HepG2 (cell line): Measurements from ENCODE around the gene SHOX. TPM values are rescaled to one million over a fixed set of nuclear protein-coding genes. Genes with fewer than 3 reads are reported as not detected.

Experiments used
- ATAC-seq: fragments of 200-7000 bp; cut with Tn5 transposase; 3 replicates; pipeline ENCODE4 v1.9.1; 2020; ENCODE audit warnings: mild to moderate bottlenecking, moderate library complexity
- BruUV-seq: library from RNA; stranded (reverse); fragments of 400-500 nt; replicated peaks from 2 replicates; lab custom pipeline; 2021; lab: Mats Ljungman, UMichigan
- CTCF ChIA-PET: fragments of 300-600 bp; formaldehyde crosslinking; extraction: SDS; loops from one replicate; lab custom pipeline; 2021; ENCODE audit warnings: low total read pairs, inconsistent platforms, low intra/inter-chr PET ratio; lab: Yijun Ruan, JAX
- POLR2A ChIA-PET: fragments of 350-600 bp; sonication (Branson Sonifier 250); formaldehyde crosslinking; loops from one replicate; lab custom pipeline; 2020; ENCODE audit warnings: antibody characterized with exemption, inconsistent platforms; lab: Yijun Ruan, JAX
- DNase-seq: peaks from one replicate; pipeline ENCODE4 v3.0.0-alpha.2; 2015; ENCODE audit warnings: low spot score
- FAIRE-seq: peaks from 3 replicates; lab custom pipeline; 2011; peaks lifted over from hg19 to GRCh38; lab: Jason Lieb, UNC
- H2AFZ ChIP-seq: one replicate; pipeline ENCODE4 v1.6.1; 2011; ENCODE audit warnings: low read length, inconsistent platforms
- H3K27ac ChIP-seq: fragments of 300-600 bp; 3 replicates; pipeline ENCODE4 v1.8.0; 2011; ENCODE audit warnings: mixed run types, mild to moderate bottlenecking, mixed read lengths, low read length, inconsistent platforms; ENCODE audit not compliant: insufficient read depth; ENCODE audit errors: extremely low read length
- H3K27me3 ChIP-seq, 2 experiments: fragments of 200-600 bp in 1 of 2; 2 replicates in 1 of 2; 3 replicates in 1 of 2; pipeline versions ENCODE4 v1.6.0 to v1.8.0; 2011; ENCODE audit warnings: low read length in 2 of 2, mild to moderate bottlenecking in 2 of 2, moderate library complexity in 2 of 2, inconsistent platforms in 1 of 2; ENCODE audit not compliant: insufficient read depth in 2 of 2, control insufficient read depth in 1 of 2
- H3K36me3 ChIP-seq, 2 experiments: fragments of 200-600 bp in 1 of 2; replicated peaks in 1 of 2; 2 replicates in 1 of 2; 3 replicates in 1 of 2; pipeline versions ENCODE4 v1.5.1 to v1.8.0; 2011; ENCODE audit warnings: low read length in 2 of 2, inconsistent platforms in 1 of 2; ENCODE audit not compliant: insufficient read depth in 2 of 2, control insufficient read depth in 1 of 2
- H3K4me1 ChIP-seq: 2 replicates; pipeline ENCODE4 v1.5.1; 2012; ENCODE audit warnings: low read length, inconsistent platforms; ENCODE audit not compliant: insufficient read depth
- H3K4me2 ChIP-seq: 2 replicates; pipeline ENCODE4 v1.6.0; 2011; ENCODE audit warnings: low read depth, low read length, inconsistent platforms
- H3K4me3 ChIP-seq, 3 experiments: fragments of 200-600 bp in 1 of 3; sonication (generic), shearing (Covaris generic) in 1 of 3; replicated peaks in 1 of 3; 2 replicates each; pipeline ENCODE4 v1.5.1; 2011 to 2016; ENCODE audit warnings: low read length in 3 of 3, inconsistent platforms in 2 of 3, low read depth in 2 of 3, mild to moderate bottlenecking in 2 of 3, control low read depth in 1 of 3, mixed read lengths in 1 of 3; ENCODE audit not compliant: insufficient read depth in 1 of 3
- H3K79me2 ChIP-seq: one replicate; pipeline ENCODE4 v1.6.1; 2011; ENCODE audit warnings: low read length, inconsistent platforms; ENCODE audit not compliant: insufficient read depth
- H3K9ac ChIP-seq: 2 replicates; pipeline ENCODE4 v1.6.0; 2011; ENCODE audit warnings: mild to moderate bottlenecking, low read depth, low read length, inconsistent platforms; ENCODE audit not compliant: insufficient read depth
- H3K9me3 ChIP-seq: 2 replicates; pipeline ENCODE4 v1.5.1; 2012; ENCODE audit warnings: mild to moderate bottlenecking, low read length
- H4K20me1 ChIP-seq: 2 replicates; pipeline ENCODE4 v1.6.0; 2011; ENCODE audit warnings: inconsistent platforms, mild to moderate bottlenecking, low read length, moderate library complexity; ENCODE audit not compliant: insufficient read depth
- ASH2L ChIP-seq: fragments of 300-600, 200-600 bp; sonication (generic); IDR thresholded peaks from 2 replicates; pipeline ENCODE4 v1.7.0; 2017; ENCODE audit warnings: low read depth, mild to moderate bottlenecking, moderate library complexity, mixed read lengths, low read length; ENCODE audit not compliant: insufficient read length
- ATF7 ChIP-seq, 2 experiments: fragments of 450-650 bp in 1 of 2; sonication (generic) in 1 of 2; formaldehyde crosslinking in 1 of 2; IDR thresholded peaks; 2 replicates each; pipeline versions ENCODE4 v1.4.0 to v1.6.1; 2016 to 2020; ENCODE audit warnings: antibody characterized with exemption in 1 of 2, mild to moderate bottlenecking in 1 of 2, missing genetic modification reagents in 1 of 2
- CCDC6 ChIP-seq: sonication (generic); formaldehyde crosslinking; IDR thresholded peaks from 2 replicates; pipeline ENCODE4 v1.8.1; 2022; ENCODE audit warnings: mild to moderate bottlenecking, missing genetic modification reagents, moderate library complexity
- CHCHD3 ChIP-seq: sonication (generic); formaldehyde crosslinking; IDR thresholded peaks from 2 replicates; pipeline ENCODE4 v1.8.0; 2022; ENCODE audit warnings: mild to moderate bottlenecking, missing genetic modification reagents, moderate library complexity
- CREM ChIP-seq, 2 experiments: sonication (generic) in 1 of 2; formaldehyde crosslinking in 1 of 2; IDR thresholded peaks; 2 replicates each; pipeline versions ENCODE4 v1.4.0 to v1.6.1; 2016 to 2020; ENCODE audit warnings: antibody characterized with exemption in 1 of 2, mild to moderate bottlenecking in 1 of 2, missing genetic modification reagents in 1 of 2
- FUBP1 ChIP-seq: sonication (generic); formaldehyde crosslinking; IDR thresholded peaks from 2 replicates; pipeline ENCODE4 v1.5.1; 2020; ENCODE audit warnings: missing genetic modification reagents, mild to moderate bottlenecking, borderline replicate concordance
- KMT2A ChIP-seq: sonication (generic); formaldehyde crosslinking; IDR thresholded peaks from 2 replicates; pipeline ENCODE4 v1.4.0; 2020; ENCODE audit warnings: missing genetic modification reagents
- SMAD9 ChIP-seq: sonication (generic); formaldehyde crosslinking; IDR thresholded peaks from 2 replicates; pipeline ENCODE4 v1.5.1; 2020; ENCODE audit warnings: mild to moderate bottlenecking, missing genetic modification reagents
- SP2 ChIP-seq: sonication (generic); formaldehyde crosslinking; IDR thresholded peaks from 2 replicates; pipeline ENCODE4 v1.5.1; 2020; ENCODE audit warnings: mild to moderate bottlenecking, missing genetic modification reagents
- SRSF4 ChIP-seq: fragments of 200-400 bp; formaldehyde crosslinking; IDR thresholded peaks from one replicate; pipeline ENCODE4 v1.6.1; 2018; ENCODE audit warnings: mild to moderate bottlenecking, low read depth, low read length, moderate library complexity; ENCODE audit not compliant: poor library complexity, severe bottlenecking
- TFAP4 ChIP-seq: sonication (generic); IDR thresholded peaks from 2 replicates; pipeline ENCODE4 v1.6.1; 2016; ENCODE audit warnings: low read depth, borderline replicate concordance
- ZMYM2 ChIP-seq: sonication (generic); formaldehyde crosslinking; IDR thresholded peaks from 2 replicates; pipeline ENCODE4 v1.8.0; 2022; ENCODE audit warnings: mild to moderate bottlenecking, missing genetic modification reagents
- ZNF382 ChIP-seq: sonication (generic); formaldehyde crosslinking; IDR thresholded peaks from 2 replicates; pipeline ENCODE4 v1.5.0; 2020; ENCODE audit warnings: missing genetic modification reagents, mild to moderate bottlenecking, borderline replicate concordance
- ZXDC ChIP-seq: sonication (generic); formaldehyde crosslinking; IDR thresholded peaks from 2 replicates; pipeline ENCODE4 v1.5.0; 2020; ENCODE audit warnings: mild to moderate bottlenecking, missing genetic modification reagents
- WGBS: methylation state at CpG from one replicate; pipeline ENCODE4 v1.1.6; 2017; ENCODE audit warnings: low lambda C conversion rate; 5-methylcytosine and 5-hydroxymethylcytosine counted together
- in situ Hi-C: cut with HindIII; loops from 2 replicates; pipeline ENCODE4 v1.10.0; 2017; ENCODE audit warnings: low pct_unique_long_range_greater_than_20kb; ENCODE audit not compliant: extremely low pct_ligation_motif_present
- intact Hi-C: fragments of 100-400 bp; cut with micrococcal nuclease; formaldehyde crosslinking; loops from one replicate; pipeline ENCODE4 v1.10.0; 2022; ENCODE audit not compliant: unreplicated experiment
- polyA plus RNA-seq, 8 experiments: library from polyadenylated mRNA; depleted of rRNA in 3 of 8; stranded (reverse) in 7 of 8; unstranded in 1 of 8; fragments of >200 nt; fragmentation: Illumina TruSeq in 4 of 8; extraction: Trizol in 4 of 8; gene quantifications; 2 replicates each; pipeline versions ENCODE4 v1.2.1 to v1.2.3, GENCODE V29; 2011 to 2016; ENCODE audit warnings: low read depth in 4 of 8, missing spikeins in 1 of 8, mixed read lengths in 1 of 8; ENCODE audit not compliant: insufficient read depth in 1 of 8
- total RNA-seq, 5 experiments: library from RNA; depleted of rRNA; stranded (reverse); fragments of >200 nt; fragmentation: Illumina TruSeq; extraction: Trizol; gene quantifications; 2 replicates each; pipeline ENCODE4 v1.2.3, GENCODE V29; 2016; ENCODE audit warnings: low read depth in 1 of 5

The SHOX gene
- total and polyA plus RNA-seq, 2 of the 13 experiments (the other 11 are each of a cell fraction or from before 2014, with no cell fraction given), result not detected

DNA sequence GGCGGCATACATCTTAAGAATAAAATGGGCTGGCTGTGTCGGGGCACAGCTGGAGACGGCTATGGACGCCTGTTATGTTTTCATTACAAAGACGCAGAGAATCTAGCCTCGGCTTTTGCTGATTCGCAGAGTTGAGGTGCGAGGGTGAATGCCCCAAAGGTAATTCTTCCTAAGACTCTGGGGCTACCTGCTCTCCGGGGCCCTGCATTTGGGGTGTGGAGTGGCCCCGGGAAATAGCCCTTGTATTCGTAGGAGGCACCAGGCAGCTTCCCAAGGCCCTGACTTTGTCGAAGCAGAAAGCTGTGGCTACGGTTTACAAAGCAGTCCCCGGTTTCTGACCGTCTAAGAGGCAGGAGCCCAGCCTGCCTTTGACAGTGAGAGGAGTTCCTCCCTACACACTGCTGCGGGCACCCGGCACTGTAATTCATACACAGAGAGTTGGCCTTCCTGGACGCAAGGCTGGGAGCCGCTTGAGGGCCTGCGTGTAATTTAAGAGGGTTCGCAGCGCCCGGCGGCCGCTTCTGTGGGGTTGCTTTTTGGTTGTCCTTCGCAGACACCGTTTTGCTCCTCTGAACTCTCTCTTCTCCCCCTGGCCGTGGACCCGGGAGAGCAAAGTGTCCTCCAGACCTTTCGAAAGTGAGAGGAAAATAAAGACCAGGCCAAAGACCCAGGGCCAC is 1.9 kb downstream of the SHOX start:
- FAIRE-seq, result no peak
- TF ChIP-seq SP2 (CRISPR knock-in tag) (no peak), CREM (IDR thresholded peaks at IDR 0.05) (no peak), CREM (CRISPR knock-in tag; IDR thresholded peaks at IDR 0.05) (no peak), ATF7 (IDR thresholded peaks at IDR 0.05) (no peak), ATF7 (CRISPR knock-in tag; IDR thresholded peaks at IDR 0.05) (no peak), TFAP4 (no peak), ZNF382 (CRISPR knock-in tag) (no peak), KMT2A (no peak), ZXDC (no peak), FUBP1 (CRISPR knock-in tag) (no peak), CCDC6 (CRISPR knock-in tag) (no peak), SRSF4 (no peak), CHCHD3 (CRISPR knock-in tag) (no peak), ZMYM2 (CRISPR knock-in tag) (no peak), ASH2L (no peak), SMAD9 (no peak)
- TF ChIP-seq, all 625 proteins: peak for 0
- ChIA-PET POLR2A (no interaction called here), CTCF (no interaction called here)
- intact Hi-C loops, result no loop called here
- in situ Hi-C loops, result no loop called here
- Histone ChIP-seq H3K79me2 (no peaks in the 10 kb centered on the region), H3K9me3 (no peaks in the 10 kb centered on the region), H3K4me1 (no peaks in the 10 kb centered on the region), H3K4me2 (no peak overlapping the region), H2AFZ (no peak overlapping the region), H3K36me3 (no peaks in the 10 kb centered on the region), H3K27ac (no peak overlapping the region), H3K27me3 (peaks cover 6 to 49% of the 10 kb centered on the region in 2 experiments), H3K4me3 (no peak overlapping the region), H3K9ac (no peak overlapping the region), H4K20me1 (no peaks in the 10 kb centered on the region)
- BruUV-seq, result no TSS peak
- DNase-seq (no peak), ATAC-seq (no peak)
- WGBS, result 2% methylated on average over 13 of the region's 30 CpGs
